Esophagus (tissue), 2 donors: ENCODE results near the gene FMR1. TPM values are rescaled to one million over a fixed set of nuclear protein-coding genes. Genes with fewer than 3 reads are reported as not detected.
A peak's percentile ranks its signal among the peaks of the same experiment; 100 is the strongest.

Experiments
- H3K27ac ChIP-seq, 2 donors: one replicate each; pipeline ENCODE4 v1.5.1; 2013; ENCODE audit warnings: low read depth in 2 of 2, mild to moderate bottlenecking in 2 of 2, inconsistent platforms in 1 of 2, low read length in 1 of 2, moderate library complexity in 1 of 2
- H3K27me3 ChIP-seq, 2 donors: one replicate each; pipeline ENCODE4 v1.6.1; 2013; ENCODE audit warnings: low read length in 2 of 2, control low read depth in 1 of 2, mild to moderate bottlenecking in 1 of 2; ENCODE audit not compliant: insufficient read depth in 2 of 2, control insufficient read depth in 1 of 2
- H3K36me3 ChIP-seq, 2 donors: one replicate each; pipeline ENCODE4 v1.6.1; 2013; ENCODE audit warnings: low read length in 1 of 2; ENCODE audit not compliant: control insufficient read depth in 2 of 2, insufficient read depth in 2 of 2
- H3K4me1 ChIP-seq, 2 donors: one replicate each; pipeline ENCODE4 v1.6.1; 2013; ENCODE audit warnings: low read length in 1 of 2; ENCODE audit not compliant: control insufficient read depth in 2 of 2, insufficient read depth in 2 of 2
- H3K4me3 ChIP-seq, 2 donors: one replicate each; pipeline ENCODE4 v1.5.1; 2013; ENCODE audit warnings: low read length in 2 of 2, mild to moderate bottlenecking in 2 of 2, low read depth in 1 of 2, moderate library complexity in 1 of 2
- H3K9me3 ChIP-seq, 2 donors: one replicate each; pipeline ENCODE4 v1.6.1; 2013; ENCODE audit warnings: mild to moderate bottlenecking in 2 of 2, low read depth in 1 of 2, low read length in 1 of 2, moderate library complexity in 1 of 2; ENCODE audit not compliant: control insufficient read depth in 2 of 2, insufficient read depth in 1 of 2
- WGBS, 2 donors: extraction: QIAGEN DNeasy Blood & Tissue Kit; methylation state at CpG; one replicate each; pipeline ENCODE4 v1.1.7; 2013; 5-methylcytosine and 5-hydroxymethylcytosine counted together
- polyA plus RNA-seq, 2 donors: library from polyadenylated mRNA; stranded (reverse); fragments of 200-250 nt; gene quantifications; one replicate each; pipeline ENCODE4 v1.2.3, GENCODE V29; 2013
- donor health status: healthy with polysubstance abuse.
- donor health status: Bipolar disorder and iron deficiency.

The FMR1 gene
- polyA plus RNA-seq: 10 to 100 TPM; 12.7 to 18.5 TPM

- Histone ChIP-seq H3K36me3 (no peaks in the 10 kb centered on the region), H3K4me3 (peak within 1 kb of the TSS; percentile 62 to 73), H3K4me1 (no peaks in the 10 kb centered on the region), H3K27ac (peak within 1 kb of the TSS; percentile 88 to 91), H3K9me3 (no peaks in the 10 kb centered on the region), H3K27me3 (no peaks in the 10 kb centered on the region)
- 5 to 48% methylated on average over 43 to 66 of the region's 66 CpGs for WGBS, 2 donors
These were observed at the start of gene FMR1 for GRCh38 chrX:147911192-147912022. FMR1 (plus strand) TSS chrX:147911919; CDS start chrX:147912180, 261 bp downstream.

- Histone ChIP-seq H3K9me3 (no peaks in the 10 kb centered on the region), H3K36me3 (no peaks in the 10 kb centered on the region), H3K4me1 (no peaks in the 10 kb centered on the region), H3K4me3 (no peak overlapping the region), H3K27ac (no peak overlapping the region), H3K27me3 (no peaks in the 10 kb centered on the region)
- WGBS, 2 donors: 60 to 72% methylated on average over 7 of the region's 7 CpGs
These were observed 35.7 kb upstream of the FMR1 start for GRCh38 chrX:147875866-147876596.

GRCh38 chrX:147876849-147877646 is 34.7 kb upstream of the FMR1 start:
- H3K36me3 ChIP-seq: no peaks in the 10 kb centered on the region
- WGBS, 2 donors: 82 to 83% methylated on average over 4 of the region's 4 CpGs
- H3K4me3 ChIP-seq: no peak overlapping the region
- H3K27me3 ChIP-seq: no peaks in the 10 kb centered on the region
- H3K4me1 ChIP-seq: no peaks in the 10 kb centered on the region
- no peaks in the 10 kb centered on the region for H3K9me3 ChIP-seq
- H3K27ac ChIP-seq: no peak overlapping the region

- H3K9me3 ChIP-seq: no peaks in the 10 kb centered on the region
- 63 to 83% methylated on average over 5 of the region's 5 CpGs for WGBS, 2 donors
- H3K4me3 ChIP-seq: no peak overlapping the region
- no peak overlapping the region for H3K27ac ChIP-seq
- no peaks in the 10 kb centered on the region for H3K36me3 ChIP-seq
- H3K27me3 ChIP-seq: no peaks in the 10 kb centered on the region
- no peaks in the 10 kb centered on the region for H3K4me1 ChIP-seq
These were observed 34.0 kb upstream of the FMR1 start for GRCh38 chrX:147877726-147878125.

- Histone ChIP-seq H3K4me1 (no peaks in the 10 kb centered on the region), H3K36me3 (no peaks in the 10 kb centered on the region), H3K27ac (no peak overlapping the region), H3K27me3 (no peaks in the 10 kb centered on the region), H3K9me3 (no peaks in the 10 kb centered on the region), H3K4me3 (no peak overlapping the region)
- WGBS, 2 donors: 23 to 40% methylated on average over 2 of the region's 2 CpGs
These were observed 26.8 kb upstream of the FMR1 start for GRCh38 chrX:147884958-147885357.

GRCh38 chrX:147890756-147891155 is 21.0 kb upstream of the FMR1 start:
- H3K27me3 ChIP-seq: no peaks in the 10 kb centered on the region
- no peaks in the 10 kb centered on the region for H3K4me1 ChIP-seq
- no peak overlapping the region for H3K27ac ChIP-seq
- no peaks in the 10 kb centered on the region for H3K9me3 ChIP-seq
- 43 to 48% methylated on average over 1 of the region's 1 CpG for WGBS, 2 donors
- H3K36me3 ChIP-seq: no peaks in the 10 kb centered on the region
- no peak overlapping the region for H3K4me3 ChIP-seq

GRCh38 chrX:147891896-147892295 is 19.8 kb upstream of the FMR1 start:
- no peak overlapping the region for H3K4me3 ChIP-seq
- H3K4me1 ChIP-seq: no peaks in the 10 kb centered on the region
- H3K27ac ChIP-seq: no peak overlapping the region
- 77 to 79% methylated on average over 1 of the region's 1 CpG for WGBS, 2 donors
- H3K27me3 ChIP-seq: no peaks in the 10 kb centered on the region
- H3K9me3 ChIP-seq: no peaks in the 10 kb centered on the region
- H3K36me3 ChIP-seq: no peaks in the 10 kb centered on the region

GRCh38 chrX:147893741-147894140 is 18.0 kb upstream of the FMR1 start:
- Histone ChIP-seq H3K9me3 (no peaks in the 10 kb centered on the region), H3K4me3 (no peak overlapping the region), H3K27ac (no peak overlapping the region), H3K4me1 (no peaks in the 10 kb centered on the region), H3K27me3 (no peaks in the 10 kb centered on the region), H3K36me3 (no peaks in the 10 kb centered on the region)

- H3K9me3 ChIP-seq: no peaks in the 10 kb centered on the region
- no peaks in the 10 kb centered on the region for H3K4me1 ChIP-seq
- WGBS, 2 donors: 30 to 46% methylated on average over 4 of the region's 4 CpGs
- H3K36me3 ChIP-seq: no peaks in the 10 kb centered on the region
- no peaks in the 10 kb centered on the region for H3K27me3 ChIP-seq
- no peak overlapping the region for H3K4me3 ChIP-seq
- no peak overlapping the region for H3K27ac ChIP-seq
These were observed 17.3 kb upstream of the FMR1 start for GRCh38 chrX:147894366-147894963.
